ENCODE data around the gene GRK2. TPM values are rescaled to one million over a fixed set of nuclear protein-coding genes. Genes with fewer than 3 reads are reported as not detected.

Gene GRK2
- total and polyA plus RNA-seq, 2 donors (not counting 1 experiment from before 2014, with no cell fraction given), result 294 to 534 TPM

GRCh38 chr11:67307545-67308001 is 41.3 kb downstream of the GRK2 start:
- no peak for TF ChIP-seq EZH2 (IDR thresholded peaks at IDR 0.05; ENCODE audit: borderline replicate concordance, insufficient read depth, low read depth, low read length, poor library complexity, severe bottlenecking)
- TF ChIP-seq, protein P1, sequence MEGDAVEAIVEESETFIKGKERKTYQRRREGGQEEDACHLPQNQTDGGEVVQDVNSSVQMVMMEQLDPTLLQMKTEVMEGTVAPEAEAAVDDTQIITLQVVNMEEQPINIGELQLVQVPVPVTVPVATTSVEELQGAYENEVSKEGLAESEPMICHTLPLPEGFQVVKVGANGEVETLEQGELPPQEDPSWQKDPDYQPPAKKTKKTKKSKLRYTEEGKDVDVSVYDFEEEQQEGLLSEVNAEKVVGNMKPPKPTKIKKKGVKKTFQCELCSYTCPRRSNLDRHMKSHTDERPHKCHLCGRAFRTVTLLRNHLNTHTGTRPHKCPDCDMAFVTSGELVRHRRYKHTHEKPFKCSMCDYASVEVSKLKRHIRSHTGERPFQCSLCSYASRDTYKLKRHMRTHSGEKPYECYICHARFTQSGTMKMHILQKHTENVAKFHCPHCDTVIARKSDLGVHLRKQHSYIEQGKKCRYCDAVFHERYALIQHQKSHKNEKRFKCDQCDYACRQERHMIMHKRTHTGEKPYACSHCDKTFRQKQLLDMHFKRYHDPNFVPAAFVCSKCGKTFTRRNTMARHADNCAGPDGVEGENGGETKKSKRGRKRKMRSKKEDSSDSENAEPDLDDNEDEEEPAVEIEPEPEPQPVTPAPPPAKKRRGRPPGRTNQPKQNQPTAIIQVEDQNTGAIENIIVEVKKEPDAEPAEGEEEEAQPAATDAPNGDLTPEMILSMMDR (IDR thresholded peaks at IDR 0.05), result no peak
- no peak for ATAC-seq (ENCODE audit: low read depth)
- Mint-ChIP-seq H3K4me1 (peaks cover 5% of the 10 kb centered on the region), H3K27ac (no peak overlapping the region), H3K27me3 (no peaks in the 10 kb centered on the region), H3K9me3 (ENCODE audit: insufficient read depth) (no peaks in the 10 kb centered on the region), H3K4me3 (no peak overlapping the region)
- Histone ChIP-seq H3K27ac (ENCODE audit: low read length in 2 of 2) (no peak overlapping the region), H3K9me3 (ENCODE audit: control extremely low read depth in 1 of 3, control insufficient read depth in 2 of 3, insufficient read depth in 1 of 3, low read length in 2 of 3) (no peaks in the 10 kb centered on the region), H4K20me1 (ENCODE audit: control insufficient read depth, insufficient read depth, low read length, poor library complexity, severe bottlenecking) (peaks cover 7% of the 10 kb centered on the region), H3K9ac (ENCODE audit: low read length) (no peak overlapping the region), H3K4me2 (replicated peaks; ENCODE audit: low read depth, low read length, poor library complexity, severe bottlenecking) (no peak overlapping the region), H3K4me1 (ENCODE audit: control insufficient read depth in 2 of 2, insufficient read depth in 2 of 2, low read length in 2 of 2) (peaks cover 6 to 8% of the 10 kb centered on the region in 2 donors), H2AFZ (ENCODE audit: insufficient read depth, low read depth, low read length, poor library complexity, severe bottlenecking) (no peak overlapping the region), H3K36me3 (replicated peaks in 1 of 2; ENCODE audit: control extremely low read depth in 1 of 2, control insufficient read depth in 1 of 2, extremely low read depth in 1 of 2, insufficient read depth in 2 of 2, low read length in 1 of 2) (peaks cover 0 to 2% of the 10 kb centered on the region in 2 experiments), H3K4me3 (ENCODE audit: control extremely low read depth in 1 of 5, extremely low read depth in 1 of 5, insufficient read depth in 1 of 5, low read depth in 2 of 5, low read length in 4 of 5) (no peak overlapping the region), H3K79me2 (ENCODE audit: control insufficient read depth, insufficient read depth, low read length) (no peaks in the 10 kb centered on the region), H3K27me3 (replicated peaks in 1 of 4; ENCODE audit: control extremely low read depth in 1 of 4, control insufficient read depth in 3 of 4, insufficient read depth in 4 of 4, low read length in 3 of 4) (no peaks in the 10 kb centered on the region)
- POLR2A ChIA-PET, result no interaction called here
- no peak for DNase-seq
- intact Hi-C loops (cut with micrococcal nuclease), result no loop called here
- 92% methylated on average over 12 of the region's 12 CpGs for WGBS (ENCODE audit: insufficient coverage)
- CTCF ChIA-PET, result interaction anchor here (0.5 kb wide), 1 partner anchor 91 kb away, joined by 5 read pairs; no protein-coding TSS in a partner anchor

- CTCF ChIA-PET, result interaction anchor here (0.5 kb wide), 1 partner anchor 91 kb away, joined by 5 read pairs; no protein-coding TSS in a partner anchor
- no peak for ATAC-seq (ENCODE audit: low read depth)
- peaks cover 10% of the 10 kb centered on the region for H3K4me1 Mint-ChIP-seq
These were observed 42.0 kb downstream of the GRK2 start for GRCh38 chr11:67308031-67308866.

More at GRCh38 chr11:67308031-67308866, 42.0 kb downstream of the GRK2 start:
- POLR2A ChIA-PET, result interaction anchor here (0.8 to 1.0 kb wide), 2 partner anchors 9 to 31 kb away, joined by 3 read pairs; no protein-coding TSS in a partner anchor
- Mint-ChIP-seq H3K4me3 (no peak overlapping the region), H3K9me3 (ENCODE audit: insufficient read depth) (no peaks in the 10 kb centered on the region), H3K27me3 (no peaks in the 10 kb centered on the region), H3K27ac (no peak overlapping the region)
- DNase-seq, result no peak
- no peaks in the 10 kb centered on the region for H3K36me3 ChIP-seq (replicated peaks in 1 of 2; ENCODE audit: control extremely low read depth in 1 of 2, control insufficient read depth in 1 of 2, extremely low read depth in 1 of 2, insufficient read depth in 2 of 2, low read length in 1 of 2)
- H3K4me3 ChIP-seq (ENCODE audit: control extremely low read depth in 1 of 5, extremely low read depth in 1 of 5, insufficient read depth in 1 of 5, low read depth in 2 of 5, low read length in 4 of 5), result no peak overlapping the region
- no peaks in the 10 kb centered on the region for H3K9me3 ChIP-seq (ENCODE audit: control extremely low read depth in 1 of 3, control insufficient read depth in 2 of 3, insufficient read depth in 1 of 3, low read length in 2 of 3)
- peaks cover under 1% of the 10 kb centered on the region for H4K20me1 ChIP-seq (ENCODE audit: control insufficient read depth, insufficient read depth, low read length, poor library complexity, severe bottlenecking)
- H3K27me3 ChIP-seq (replicated peaks in 1 of 4; ENCODE audit: control extremely low read depth in 1 of 4, control insufficient read depth in 3 of 4, insufficient read depth in 4 of 4, low read length in 3 of 4), result no peaks in the 10 kb centered on the region
- no peaks in the 10 kb centered on the region for H3K79me2 ChIP-seq (ENCODE audit: control insufficient read depth, insufficient read depth, low read length)
- no peak overlapping the region for H3K4me2 ChIP-seq (replicated peaks; ENCODE audit: low read depth, low read length, poor library complexity, severe bottlenecking)
- no peak overlapping the region for H2AFZ ChIP-seq (ENCODE audit: insufficient read depth, low read depth, low read length, poor library complexity, severe bottlenecking)
- H3K9ac ChIP-seq (ENCODE audit: low read length), result no peak overlapping the region
- no peak for TF ChIP-seq EZH2 (IDR thresholded peaks at IDR 0.05; ENCODE audit: borderline replicate concordance, insufficient read depth, low read depth, low read length, poor library complexity, severe bottlenecking)
- TF ChIP-seq, protein P1 (IDR thresholded peaks at IDR 0.05), result no peak
- 94% methylated on average over 13 of the region's 20 CpGs for WGBS (ENCODE audit: insufficient coverage)
- intact Hi-C loops (cut with micrococcal nuclease), result no loop called here
- no peak overlapping the region for H3K27ac ChIP-seq (ENCODE audit: low read length in 2 of 2)
- peaks cover 11 to 15% of the 10 kb centered on the region in 2 donors for H3K4me1 ChIP-seq (ENCODE audit: control insufficient read depth in 2 of 2, insufficient read depth in 2 of 2, low read length in 2 of 2)

Measured in B cell (primary cell).